ENCODE results near the gene CCDC93.

CCDC93 gene

GRCh38 chr2:117984208-117984607 lies 29.7 kb downstream of the CCDC93 start:
- DNase-seq = no peak

- DNase-seq = no peak
These were observed 30.8 kb downstream of the CCDC93 start for GRCh38 chr2:117983040-117983439.

GRCh38 chr2:117982376-117983033 lies 31.4 kb downstream of the CCDC93 start:
- no peak for DNase-seq

GRCh38 chr2:117981810-117982209 lies 32.1 kb downstream of the CCDC93 start:
- DNase-seq = no peak

- DNase-seq = no peak
These were observed 32.8 kb downstream of the CCDC93 start for GRCh38 chr2:117980783-117981676.

GRCh38 chr2:117979911-117980701 lies 33.8 kb downstream of the CCDC93 start:
- no peak for DNase-seq

GRCh38 chr2:117977696-117978095 lies 36.2 kb downstream of the CCDC93 start:
- no peak for DNase-seq

GRCh38 chr2:117976581-117976980 lies 37.3 kb downstream of the CCDC93 start:
- DNase-seq = no peak

GRCh38 chr2:117973498-117974082 lies 40.3 kb downstream of the CCDC93 start:
- DNase-seq = no peak

- no peak for DNase-seq
These were observed 41.3 kb downstream of the CCDC93 start for GRCh38 chr2:117972476-117973123.

GRCh38 chr2:117968722-117969121 lies 45.1 kb downstream of the CCDC93 start:
- DNase-seq = no peak

GRCh38 chr2:117967977-117968718 lies 45.7 kb downstream of the CCDC93 start:
- no peak for DNase-seq

- DNase-seq = no peak
These were observed 50.4 kb downstream of the CCDC93 start for GRCh38 chr2:117963446-117963845.

GRCh38 chr2:117961201-117961600 lies 52.7 kb downstream of the CCDC93 start:
- DNase-seq = no peak

- DNase-seq = no peak
These were observed 53.6 kb downstream of the CCDC93 start for GRCh38 chr2:117960231-117960630.

GRCh38 chr2:117958186-117958585 lies 55.7 kb downstream of the CCDC93 start:
- DNase-seq = no peak

GRCh38 chr2:117957616-117958015 lies 56.3 kb downstream of the CCDC93 start:
- no peak for DNase-seq

GRCh38 chr2:117956036-117956796 lies 57.7 kb downstream of the CCDC93 start:
- no peak for DNase-seq

- no peak for DNase-seq
These were observed 60.6 kb downstream of the CCDC93 start for GRCh38 chr2:117953231-117953630.

- DNase-seq = no peak
These were observed 61.2 kb downstream of the CCDC93 start for GRCh38 chr2:117952701-117953100.

GRCh38 chr2:117952228-117952627 lies 61.6 kb downstream of the CCDC93 start:
- DNase-seq = no peak

Measured in activated CD4-positive, CD25-positive, alpha-beta regulatory T cell (primary cell).